Cardiac fibroblast (primary cell): ENCODE measurements around the gene FSHR.

Experiments used
- DNase-seq, 2 donors: peaks; one replicate each; pipeline versions ENCODE4 v3.0.0 to v3.0.0-alpha.2; 2010; ENCODE audit warnings: low read depth in 2 of 2
- H3K4me3 ChIP-seq, 2 donors: replicated peaks in 1 of 2; 1 replicate in 1 of 2; 2 replicates in 1 of 2; pipeline ENCODE4 v1.5.1; 2011; ENCODE audit warnings: low read depth in 2 of 2, low read length in 2 of 2, mild to moderate bottlenecking in 2 of 2, moderate library complexity in 1 of 2
- CTCF ChIP-seq: IDR thresholded peaks from one replicate; pipeline ENCODE4 v1.5.1; 2011; ENCODE audit warnings: low read depth, mild to moderate bottlenecking, low read length, inconsistent platforms

FSHR gene

GRCh38 chr2:48982887-48983435 lies 171.4 kb downstream of the FSHR start:
- DNase-seq, result no peak
- H3K4me3 ChIP-seq, result no peak overlapping the region
- no peak for TF ChIP-seq CTCF

GRCh38 chr2:48980846-48981245 lies 173.5 kb downstream of the FSHR start:
- no peak for TF ChIP-seq CTCF
- no peak for DNase-seq
- no peak overlapping the region for H3K4me3 ChIP-seq

GRCh38 chr2:48979691-48980090 lies 174.6 kb downstream of the FSHR start:
- TF ChIP-seq CTCF, result no peak
- DNase-seq, result no peak
- no peak overlapping the region for H3K4me3 ChIP-seq

- no peak overlapping the region for H3K4me3 ChIP-seq
- no peak for TF ChIP-seq CTCF
- DNase-seq, result no peak
These were observed 176.2 kb downstream of the FSHR start for GRCh38 chr2:48978131-48978530.

- H3K4me3 ChIP-seq, result no peak overlapping the region
- DNase-seq, result no peak
- TF ChIP-seq CTCF, result no peak
These were observed 182.5 kb downstream of the FSHR start for GRCh38 chr2:48971801-48972200.

- no peak overlapping the region for H3K4me3 ChIP-seq
- DNase-seq, result no peak
- TF ChIP-seq CTCF, result no peak
These were observed 186.3 kb downstream of the FSHR start for GRCh38 chr2:48968011-48968410.

GRCh38 chr2:48965204-48965603 lies 189.1 kb downstream of the FSHR start:
- no peak for TF ChIP-seq CTCF
- H3K4me3 ChIP-seq, result no peak overlapping the region
- DNase-seq, result no peak
